Muscle layer of colon (tissue), 2 donors: ENCODE results near the gene PNPLA8.

ENCODE experiments used
- H3K27ac ChIP-seq: one replicate; pipeline ENCODE4 v1.7.0; 2013; ENCODE audit warnings: low read depth, mild to moderate bottlenecking, low read length, moderate library complexity
- H3K27me3 ChIP-seq, 2 donors: one replicate each; pipeline ENCODE4 v1.7.0; 2013; ENCODE audit warnings: low read length in 2 of 2, mild to moderate bottlenecking in 2 of 2; ENCODE audit not compliant: insufficient read depth in 2 of 2, control insufficient read depth in 1 of 2
- H3K36me3 ChIP-seq: one replicate; pipeline ENCODE4 v1.7.0; 2013; ENCODE audit warnings: mild to moderate bottlenecking, low read length; ENCODE audit not compliant: insufficient read depth
- H3K4me1 ChIP-seq: one replicate; pipeline ENCODE4 v1.7.0; 2013; ENCODE audit warnings: mild to moderate bottlenecking, low read length; ENCODE audit not compliant: insufficient read depth
- H3K4me3 ChIP-seq, 2 donors: one replicate each; pipeline ENCODE4 v1.7.0; 2013; ENCODE audit warnings: low read length in 2 of 2, low read depth in 1 of 2, mild to moderate bottlenecking in 1 of 2, moderate library complexity in 1 of 2
- H3K9ac ChIP-seq: one replicate; pipeline ENCODE4 v1.7.0; 2013; ENCODE audit warnings: low read length
- H3K9me3 ChIP-seq: one replicate; pipeline ENCODE4 v1.7.0; 2013; ENCODE audit warnings: mild to moderate bottlenecking, low read length
- donor health status: abdominal sarcoma.
- donor health status: Adenocarcinoma of cecum.

Gene PNPLA8, protein sequence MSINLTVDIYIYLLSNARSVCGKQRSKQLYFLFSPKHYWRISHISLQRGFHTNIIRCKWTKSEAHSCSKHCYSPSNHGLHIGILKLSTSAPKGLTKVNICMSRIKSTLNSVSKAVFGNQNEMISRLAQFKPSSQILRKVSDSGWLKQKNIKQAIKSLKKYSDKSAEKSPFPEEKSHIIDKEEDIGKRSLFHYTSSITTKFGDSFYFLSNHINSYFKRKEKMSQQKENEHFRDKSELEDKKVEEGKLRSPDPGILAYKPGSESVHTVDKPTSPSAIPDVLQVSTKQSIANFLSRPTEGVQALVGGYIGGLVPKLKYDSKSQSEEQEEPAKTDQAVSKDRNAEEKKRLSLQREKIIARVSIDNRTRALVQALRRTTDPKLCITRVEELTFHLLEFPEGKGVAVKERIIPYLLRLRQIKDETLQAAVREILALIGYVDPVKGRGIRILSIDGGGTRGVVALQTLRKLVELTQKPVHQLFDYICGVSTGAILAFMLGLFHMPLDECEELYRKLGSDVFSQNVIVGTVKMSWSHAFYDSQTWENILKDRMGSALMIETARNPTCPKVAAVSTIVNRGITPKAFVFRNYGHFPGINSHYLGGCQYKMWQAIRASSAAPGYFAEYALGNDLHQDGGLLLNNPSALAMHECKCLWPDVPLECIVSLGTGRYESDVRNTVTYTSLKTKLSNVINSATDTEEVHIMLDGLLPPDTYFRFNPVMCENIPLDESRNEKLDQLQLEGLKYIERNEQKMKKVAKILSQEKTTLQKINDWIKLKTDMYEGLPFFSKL

DNA sequence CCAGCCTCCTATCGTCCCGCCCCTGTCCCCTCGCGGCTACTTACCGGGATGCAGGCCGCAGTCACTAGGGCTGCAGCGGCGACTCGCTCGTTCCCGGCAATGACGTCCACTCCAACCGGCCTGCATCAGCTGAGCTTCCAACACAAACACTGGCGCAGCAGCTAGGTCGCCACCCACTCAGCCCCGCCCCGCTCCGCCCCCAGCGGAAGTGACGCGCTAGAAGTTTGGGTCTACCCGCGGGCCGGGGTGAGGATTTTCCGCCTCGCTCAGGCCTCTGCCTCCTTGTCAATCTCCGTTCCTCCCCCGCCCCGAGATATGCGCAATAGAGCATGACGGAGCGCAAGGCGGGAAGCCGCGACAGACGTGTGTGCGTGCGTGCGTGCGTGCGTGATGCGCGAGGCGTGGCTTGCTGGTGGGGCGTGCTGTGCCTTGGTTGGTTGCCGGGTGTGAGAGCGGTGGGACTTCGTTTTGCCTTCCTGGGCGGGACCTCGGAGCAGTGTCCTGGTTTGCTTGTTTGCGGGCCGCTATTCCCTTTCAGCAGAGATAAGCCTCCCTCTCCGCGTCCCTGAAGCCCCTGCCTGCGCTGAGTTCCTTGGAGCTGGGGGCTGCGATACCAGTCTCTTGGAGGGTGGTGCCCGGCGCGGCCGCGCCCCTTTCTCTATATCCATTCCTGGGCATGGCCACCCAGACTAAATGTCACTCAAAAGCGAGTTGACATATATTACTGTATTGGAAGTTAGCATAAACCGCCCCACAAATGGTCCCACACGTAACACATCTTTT lies at the start of gene PNPLA8:
Gene PNPLA8 (minus strand): TSS at position 151 of the 783 bp plus-strand sequence. CDS start 10,644 bp downstream, outside the sequence.
- H3K9me3 ChIP-seq = no peaks in the 10 kb centered on the region
- H3K4me1 ChIP-seq = peaks cover 33% of the 10 kb centered on the region

DNA sequence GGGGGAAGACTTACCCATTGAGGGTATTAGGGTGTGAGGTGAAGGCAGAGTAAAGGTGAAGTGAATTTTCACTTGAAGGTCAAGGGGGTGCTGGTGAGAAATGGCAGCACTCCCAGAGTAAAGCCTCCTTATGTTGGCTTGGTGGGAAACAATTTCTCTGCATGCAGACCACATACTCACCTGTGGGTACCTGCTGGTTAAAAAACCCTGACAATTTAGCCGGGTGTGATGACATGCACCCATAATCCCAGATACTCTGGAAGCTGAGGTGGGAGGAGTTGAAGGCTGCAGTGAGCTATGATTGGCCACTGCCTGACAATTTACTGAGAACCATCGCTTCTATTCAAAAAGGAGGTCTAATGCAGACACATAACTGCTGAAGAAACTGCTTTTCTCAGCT lies 49.2 kb upstream of the PNPLA8 start:
- Histone ChIP-seq H3K36me3 (peaks cover 15% of the 10 kb centered on the region), H3K27ac (no peak overlapping the region), H3K9me3 (no peaks in the 10 kb centered on the region), H3K27me3 (no peaks in the 10 kb centered on the region), H3K9ac (no peak overlapping the region), H3K4me1 (peaks cover 9% of the 10 kb centered on the region), H3K4me3 (no peak overlapping the region)

More for the DNA sequence above, at the start of gene PNPLA8:
- Histone ChIP-seq H3K27ac (peak within 1 kb of the TSS; percentile 95), H3K4me3 (peak within 1 kb of the TSS; percentile 77 to 89), H3K27me3 (no peaks in the 10 kb centered on the region), H3K9ac (peak within 1 kb of the TSS; percentile 67), H3K36me3 (no peaks in the 10 kb centered on the region)

DNA sequence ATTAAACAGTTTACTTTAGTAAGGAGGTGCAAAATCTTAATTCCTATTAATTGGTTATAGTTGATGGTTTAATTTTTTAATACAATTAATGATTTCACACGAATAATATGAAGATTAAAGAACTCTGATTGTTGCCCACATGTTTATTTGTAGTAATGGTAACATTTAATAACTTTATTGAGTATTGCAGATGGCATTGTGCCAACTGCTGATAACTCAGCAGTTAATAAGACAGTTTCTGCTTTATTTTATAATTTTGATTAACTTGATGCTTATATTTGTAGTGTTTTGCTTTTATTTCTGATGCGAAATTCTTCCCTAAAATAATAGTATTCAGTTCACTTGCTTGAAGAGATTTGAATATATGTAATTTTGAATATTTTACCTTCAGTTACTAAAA lies 46.5 kb upstream of the PNPLA8 start:
- H3K27me3 ChIP-seq = no peaks in the 10 kb centered on the region
- no peak overlapping the region for H3K27ac ChIP-seq
- H3K4me1 ChIP-seq = peaks cover 20% of the 10 kb centered on the region
- H3K9me3 ChIP-seq = no peaks in the 10 kb centered on the region
- H3K36me3 ChIP-seq = peaks cover 5% of the 10 kb centered on the region
- no peak overlapping the region for H3K9ac ChIP-seq
- no peak overlapping the region for H3K4me3 ChIP-seq

DNA sequence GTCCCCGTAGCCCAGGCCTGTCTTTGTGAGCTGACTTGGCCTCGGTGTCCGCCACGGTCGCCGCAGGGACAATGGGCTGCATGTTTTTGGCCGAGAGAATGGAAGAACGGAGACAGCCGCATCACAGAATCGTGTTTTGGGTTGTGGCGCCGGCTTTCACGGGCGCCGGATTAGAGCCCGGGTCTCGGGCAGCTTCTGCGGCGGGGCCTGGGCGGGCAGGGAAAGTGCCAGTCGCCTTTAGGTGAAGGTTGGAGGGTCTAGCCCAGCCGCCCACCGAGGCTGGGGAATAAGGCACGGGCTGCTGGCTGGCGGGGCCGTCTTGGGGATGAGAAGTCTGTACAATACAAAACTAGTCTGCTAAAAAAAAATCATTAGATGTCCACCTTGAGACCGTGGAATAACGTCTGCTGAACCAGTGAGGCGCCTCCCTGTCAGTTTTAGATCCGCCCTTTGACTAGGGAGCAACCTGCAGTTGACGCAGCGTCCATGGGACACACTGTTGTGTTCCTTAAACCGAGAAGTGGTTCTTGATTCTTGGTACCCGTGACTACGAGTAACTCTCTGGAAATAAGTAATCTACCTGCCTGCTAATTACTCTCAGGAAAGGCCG lies 44.3 kb upstream of the PNPLA8 start:
- no peaks in the 10 kb centered on the region for H3K9me3 ChIP-seq
- peak overlapping the region; percentile 55 to 97 for H3K4me3 ChIP-seq
- no peaks in the 10 kb centered on the region for H3K27me3 ChIP-seq
- peaks cover 5% of the 10 kb centered on the region for H3K36me3 ChIP-seq
- H3K4me1 ChIP-seq = peaks cover 20% of the 10 kb centered on the region
- H3K9ac ChIP-seq = peak overlapping the region; percentile 82
- peak overlapping the region; percentile 95 for H3K27ac ChIP-seq

DNA sequence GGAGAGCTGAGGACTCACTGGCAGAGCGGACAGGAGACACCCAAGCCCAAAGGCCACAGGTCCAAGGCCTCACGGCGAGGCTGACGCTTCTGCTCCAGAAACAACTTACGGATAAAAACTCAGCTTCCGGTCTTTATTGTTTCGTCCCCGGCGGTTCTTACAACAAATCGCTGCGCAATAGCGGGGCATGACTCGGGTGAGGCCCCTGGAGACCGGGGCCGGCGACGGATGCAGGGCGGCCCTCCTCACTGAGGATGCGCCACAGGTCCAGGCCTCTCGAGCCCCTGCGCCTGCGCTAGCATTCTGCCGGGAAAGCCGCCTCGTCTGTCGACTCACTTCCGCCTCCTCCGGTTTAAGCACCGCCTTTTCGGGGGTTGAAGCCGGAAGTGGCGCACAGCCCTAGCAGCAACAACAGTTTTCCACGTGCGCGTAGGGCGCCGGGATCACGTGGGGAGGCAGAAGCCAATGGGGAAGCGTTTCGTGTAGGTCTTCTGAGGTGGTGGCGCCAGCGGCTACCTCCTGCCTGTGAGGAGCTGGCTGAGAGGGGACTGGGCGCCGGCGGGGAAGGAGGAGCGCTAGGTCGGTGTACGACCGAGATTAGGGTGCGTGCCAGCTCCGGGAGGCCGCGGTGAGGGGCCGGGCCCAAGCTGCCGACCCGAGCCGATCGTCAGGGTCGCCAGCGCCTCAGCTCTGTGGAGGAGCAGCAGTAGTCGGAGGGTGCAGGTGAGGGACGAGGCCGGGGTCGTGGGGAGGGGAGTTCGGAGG lies 43.6 kb upstream of the PNPLA8 start, which contains the start of the genes DNAJB9 and THAP5:
Gene DNAJB9 (plus strand): TSS at position 494 of the 765 bp plus-strand sequence. CDS start 1,853 bp downstream, outside the sequence.
Gene THAP5 (minus strand): TSS at position 326 of the 765 bp plus-strand sequence. CDS start 137 bp downstream, at position 189.
- Histone ChIP-seq H3K9ac (peak within 1 kb of the TSS; percentile 95), H3K9me3 (no peaks in the 10 kb centered on the region), H3K4me1 (peaks cover 20% of the 10 kb centered on the region), H3K4me3 (peak within 1 kb of the TSS; percentile 60 to 97), H3K27me3 (no peaks in the 10 kb centered on the region), H3K36me3 (peaks cover 7% of the 10 kb centered on the region), H3K27ac (peak within 1 kb of the TSS; percentile 95)

DNA sequence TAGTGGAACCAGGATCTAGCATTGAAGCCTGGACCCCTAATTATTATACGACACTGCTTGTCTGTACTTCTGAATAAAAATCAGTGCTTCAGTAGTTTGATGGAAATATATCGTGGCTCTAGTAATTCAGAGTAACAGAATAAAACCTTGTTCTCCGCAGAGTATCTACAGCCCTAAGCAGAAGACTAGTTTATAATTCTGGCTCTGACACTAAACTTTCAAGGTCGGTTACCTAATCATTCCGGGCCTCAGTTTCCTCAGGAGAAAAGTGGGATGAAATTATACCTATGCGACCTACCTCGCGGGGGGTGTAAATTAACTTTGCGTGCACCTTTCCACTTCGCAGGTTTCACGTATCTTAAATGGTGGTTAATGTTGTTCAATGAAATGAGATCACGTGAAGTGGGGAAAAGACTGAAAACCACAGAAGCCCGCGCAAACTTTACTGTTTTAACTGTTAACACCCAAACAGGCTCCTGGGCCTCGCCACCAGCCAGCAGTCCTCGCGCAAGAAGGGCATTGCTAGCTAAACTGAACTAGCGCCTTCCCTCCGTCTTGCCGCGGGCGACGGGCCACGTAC lies 43.0 kb upstream of the PNPLA8 start:
- Histone ChIP-seq H3K4me3 (peak overlapping the region; percentile 60 to 97), H3K9me3 (no peaks in the 10 kb centered on the region), H3K27me3 (no peaks in the 10 kb centered on the region), H3K36me3 (peaks cover 14% of the 10 kb centered on the region), H3K4me1 (peaks cover 20% of the 10 kb centered on the region), H3K27ac (peak overlapping the region; percentile 95), H3K9ac (peak overlapping the region; percentile 95)

DNA sequence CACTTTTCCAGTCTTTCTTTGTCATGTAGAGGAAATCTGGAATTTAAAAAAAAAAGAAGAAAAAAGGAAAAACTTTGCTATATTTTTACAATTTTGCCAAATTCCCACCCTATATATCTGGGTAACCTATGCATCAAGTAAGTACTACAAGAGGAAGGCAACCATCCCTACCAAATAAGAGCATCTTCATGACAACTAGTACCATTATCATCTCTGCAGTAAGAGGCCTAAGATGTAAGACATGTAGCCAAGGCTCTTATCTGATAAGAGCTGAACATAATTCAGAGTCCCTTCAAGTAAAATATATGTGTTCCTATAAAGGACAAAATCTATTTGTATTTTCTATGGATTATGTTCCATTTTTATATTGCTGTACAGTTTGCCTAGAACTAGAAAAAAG lies 40.1 kb upstream of the PNPLA8 start:
- peaks cover 13% of the 10 kb centered on the region for H3K4me1 ChIP-seq
- peaks cover 10% of the 10 kb centered on the region for H3K36me3 ChIP-seq
- no peaks in the 10 kb centered on the region for H3K9me3 ChIP-seq
- no peak overlapping the region for H3K4me3 ChIP-seq
- no peaks in the 10 kb centered on the region for H3K27me3 ChIP-seq
- H3K9ac ChIP-seq = no peak overlapping the region
- no peak overlapping the region for H3K27ac ChIP-seq

DNA sequence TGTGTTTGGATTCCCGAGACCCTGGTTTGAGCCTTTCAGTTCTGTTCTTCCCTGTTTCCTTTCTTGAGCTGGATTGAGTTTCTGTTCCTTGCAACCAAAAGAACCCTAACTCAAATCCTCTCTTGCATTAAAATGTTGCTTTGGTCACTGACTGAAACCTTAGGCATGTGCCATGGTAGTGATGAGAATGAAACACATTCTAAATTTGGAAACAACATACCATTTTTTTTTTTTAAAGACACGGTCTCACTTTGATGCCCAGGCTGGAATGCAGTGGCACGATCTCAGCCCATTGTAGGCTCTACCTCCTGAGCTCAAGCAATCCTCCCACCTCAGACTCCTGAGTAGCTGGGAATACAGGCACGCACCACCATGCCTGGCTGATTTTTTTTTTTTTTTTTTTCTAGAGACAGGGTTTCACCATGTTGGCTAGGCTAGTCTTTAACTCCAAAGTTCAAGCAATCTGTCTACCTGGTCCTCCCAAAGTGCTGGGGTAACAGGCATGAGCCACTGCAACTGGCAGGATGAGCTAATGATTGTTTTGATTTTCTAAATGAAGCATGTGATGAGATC lies 35.2 kb upstream of the PNPLA8 start:
- Histone ChIP-seq H3K9me3 (no peaks in the 10 kb centered on the region), H3K4me3 (no peak overlapping the region), H3K36me3 (peaks cover 10% of the 10 kb centered on the region), H3K27ac (no peak overlapping the region), H3K9ac (no peak overlapping the region), H3K27me3 (no peaks in the 10 kb centered on the region), H3K4me1 (no peaks in the 10 kb centered on the region)

DNA sequence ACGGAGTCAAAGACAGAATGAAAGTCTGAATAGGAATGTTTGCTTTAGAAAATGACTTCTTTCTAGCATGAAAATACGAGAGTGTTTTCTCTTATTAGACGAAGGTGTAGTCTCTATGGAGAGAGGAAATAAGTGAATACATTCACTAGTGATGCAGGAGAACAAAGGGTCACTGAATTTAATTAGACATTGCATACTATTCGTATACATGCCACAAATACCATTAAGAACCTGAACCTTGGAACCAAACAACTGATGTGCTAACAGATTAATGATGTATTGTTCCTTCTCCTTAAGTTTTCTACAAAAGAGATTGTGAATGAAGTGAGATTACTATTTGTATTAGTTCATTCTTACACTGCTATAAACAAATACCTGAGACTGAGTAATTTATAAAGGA lies 33.3 kb upstream of the PNPLA8 start:
- no peaks in the 10 kb centered on the region for H3K27me3 ChIP-seq
- no peak overlapping the region for H3K9ac ChIP-seq
- no peak overlapping the region for H3K27ac ChIP-seq
- H3K9me3 ChIP-seq = no peaks in the 10 kb centered on the region
- no peak overlapping the region for H3K4me3 ChIP-seq
- peaks cover 5% of the 10 kb centered on the region for H3K36me3 ChIP-seq
- no peaks in the 10 kb centered on the region for H3K4me1 ChIP-seq

DNA sequence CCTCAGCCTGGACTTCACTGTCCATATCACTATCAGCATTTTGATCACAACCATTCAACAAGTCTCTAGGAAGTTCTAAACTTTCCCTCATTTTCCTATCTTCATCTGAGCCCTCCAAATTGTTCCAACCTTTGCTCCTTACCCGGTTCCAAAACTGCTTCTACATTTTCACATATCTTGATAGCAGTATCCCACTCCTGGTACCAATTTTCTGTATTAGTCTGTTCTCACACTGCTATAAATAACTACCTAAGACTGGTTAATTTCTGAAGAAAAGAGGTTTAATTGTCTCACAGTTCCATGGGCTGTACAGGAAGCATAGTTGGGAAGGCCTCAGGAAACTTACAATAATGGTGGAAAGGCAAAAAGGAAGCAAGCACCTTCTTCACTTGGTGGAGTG lies 31.7 kb upstream of the PNPLA8 start:
- Histone ChIP-seq H3K27me3 (no peaks in the 10 kb centered on the region), H3K9ac (no peak overlapping the region), H3K4me1 (no peaks in the 10 kb centered on the region), H3K36me3 (no peaks in the 10 kb centered on the region), H3K9me3 (no peaks in the 10 kb centered on the region), H3K27ac (no peak overlapping the region), H3K4me3 (no peak overlapping the region)
